ENCODE measurements around the gene GTPBP4. TPM values are rescaled to one million over a fixed set of nuclear protein-coding genes. Genes with fewer than 3 reads are reported as not detected.

GTPBP4 gene
- total RNA-seq, 1 experiment from 2014 or later = 142 TPM

GRCh38 chr10:980468-981093, 7.7 kb upstream of the GTPBP4 start:
- Mint-ChIP-seq H3K36me3 (ENCODE audit: insufficient read depth, unreplicated experiment) (peaks cover 12% of the 10 kb centered on the region), H3K27me3 (ENCODE audit: insufficient read depth, unreplicated experiment) (no peaks in the 10 kb centered on the region), H3K27ac (ENCODE audit: low read depth, unreplicated experiment) (no peak overlapping the region), H3K9me3 (ENCODE audit: unreplicated experiment) (peaks cover 12% of the 10 kb centered on the region), H3K4me1 (ENCODE audit: insufficient read depth, unreplicated experiment) (no peaks in the 10 kb centered on the region), H3K4me3 (ENCODE audit: unreplicated experiment) (no peak overlapping the region)
- intact Hi-C loops (cut with micrococcal nuclease) = no loop called here
- POLR2A ChIA-PET = interaction anchor here (0.6 to 1.0 kb wide), 2 partner anchors 12 to 55 kb away, joined by 3 to 4 read pairs; no protein-coding TSS in a partner anchor
- no TSS peak for BruUV-seq (replicated peaks)
- TF ChIP-seq, protein P1, sequence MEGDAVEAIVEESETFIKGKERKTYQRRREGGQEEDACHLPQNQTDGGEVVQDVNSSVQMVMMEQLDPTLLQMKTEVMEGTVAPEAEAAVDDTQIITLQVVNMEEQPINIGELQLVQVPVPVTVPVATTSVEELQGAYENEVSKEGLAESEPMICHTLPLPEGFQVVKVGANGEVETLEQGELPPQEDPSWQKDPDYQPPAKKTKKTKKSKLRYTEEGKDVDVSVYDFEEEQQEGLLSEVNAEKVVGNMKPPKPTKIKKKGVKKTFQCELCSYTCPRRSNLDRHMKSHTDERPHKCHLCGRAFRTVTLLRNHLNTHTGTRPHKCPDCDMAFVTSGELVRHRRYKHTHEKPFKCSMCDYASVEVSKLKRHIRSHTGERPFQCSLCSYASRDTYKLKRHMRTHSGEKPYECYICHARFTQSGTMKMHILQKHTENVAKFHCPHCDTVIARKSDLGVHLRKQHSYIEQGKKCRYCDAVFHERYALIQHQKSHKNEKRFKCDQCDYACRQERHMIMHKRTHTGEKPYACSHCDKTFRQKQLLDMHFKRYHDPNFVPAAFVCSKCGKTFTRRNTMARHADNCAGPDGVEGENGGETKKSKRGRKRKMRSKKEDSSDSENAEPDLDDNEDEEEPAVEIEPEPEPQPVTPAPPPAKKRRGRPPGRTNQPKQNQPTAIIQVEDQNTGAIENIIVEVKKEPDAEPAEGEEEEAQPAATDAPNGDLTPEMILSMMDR (IDR thresholded peaks at IDR 0.05; ENCODE audit: unreplicated experiment) = no peak
- DNase-seq (ENCODE audit: unreplicated experiment) = no peak
- CTCF ChIA-PET = no interaction called here

GRCh38 chr10:983401-983800, 4.8 kb upstream of the GTPBP4 start:
- Mint-ChIP-seq H3K27me3 (ENCODE audit: insufficient read depth, unreplicated experiment) (no peaks in the 10 kb centered on the region), H3K4me1 (ENCODE audit: insufficient read depth, unreplicated experiment) (peaks cover 9% of the 10 kb centered on the region), H3K36me3 (ENCODE audit: insufficient read depth, unreplicated experiment) (peaks cover 18% of the 10 kb centered on the region), H3K4me3 (ENCODE audit: unreplicated experiment) (no peak overlapping the region), H3K27ac (ENCODE audit: low read depth, unreplicated experiment) (no peak overlapping the region), H3K9me3 (ENCODE audit: unreplicated experiment) (peaks cover 11% of the 10 kb centered on the region)
- TF ChIP-seq, protein P1 (IDR thresholded peaks at IDR 0.05; ENCODE audit: unreplicated experiment) = no peak
- CTCF ChIA-PET = interaction anchor here (0.6 kb wide), 1 partner anchor 79 kb away, joined by 5 read pairs; no protein-coding TSS in a partner anchor
- no peak for DNase-seq (ENCODE audit: unreplicated experiment)
- no TSS peak for BruUV-seq (replicated peaks)
- intact Hi-C loops (cut with micrococcal nuclease) = no loop called here
- POLR2A ChIA-PET = interaction anchor here (0.9 to 1.7 kb wide), 2 partner anchors 52 to 65 kb away, joined by 3 to 4 read pairs; partner anchors contain the start of genes IDI1 and LARP4B

DNA sequence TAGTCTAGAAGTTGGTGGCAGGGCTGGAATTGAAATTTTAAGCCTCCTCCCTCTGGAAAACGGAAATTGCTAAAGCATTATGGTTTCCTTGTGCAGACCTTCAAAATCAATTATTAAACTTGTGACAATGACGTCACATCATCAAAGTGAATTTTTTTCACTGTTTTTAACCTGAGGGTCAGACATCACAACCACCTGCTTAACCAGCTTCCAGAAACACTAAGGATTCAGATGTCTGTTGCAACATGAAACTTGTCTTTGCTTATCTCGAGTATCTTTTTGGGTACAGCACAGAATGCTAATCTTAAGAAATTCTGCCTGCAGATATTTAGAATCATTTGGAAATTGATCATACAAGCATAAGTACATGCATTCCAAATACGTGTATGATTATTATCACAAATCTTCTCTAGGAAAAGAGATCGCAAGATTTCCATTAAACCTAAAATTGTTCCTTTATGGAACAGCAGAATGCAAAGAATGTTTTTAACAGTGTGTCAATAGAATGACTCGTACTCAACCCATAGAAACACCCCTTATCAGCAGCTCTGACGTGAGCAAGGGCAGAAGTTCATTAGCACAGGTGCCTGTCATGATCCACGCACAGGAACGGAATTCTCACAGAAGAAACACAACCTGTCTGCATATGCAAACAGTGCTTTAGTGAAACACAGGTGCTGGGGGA, 4.1 kb upstream of the GTPBP4 start:
- TF ChIP-seq, protein P1 (IDR thresholded peaks at IDR 0.05; ENCODE audit: unreplicated experiment) = no peak
- CTCF ChIA-PET = no interaction called here
- H3K4me3 Mint-ChIP-seq (ENCODE audit: unreplicated experiment) = no peak overlapping the region
- no TSS peak for BruUV-seq (replicated peaks)
- H3K36me3 Mint-ChIP-seq (ENCODE audit: insufficient read depth, unreplicated experiment) = peaks cover 16% of the 10 kb centered on the region
- peaks cover 9% of the 10 kb centered on the region for H3K4me1 Mint-ChIP-seq (ENCODE audit: insufficient read depth, unreplicated experiment)
- H3K27ac Mint-ChIP-seq (ENCODE audit: low read depth, unreplicated experiment) = no peak overlapping the region
- H3K9me3 Mint-ChIP-seq (ENCODE audit: unreplicated experiment) = peaks cover 4% of the 10 kb centered on the region
- no peaks in the 10 kb centered on the region for H3K27me3 Mint-ChIP-seq (ENCODE audit: insufficient read depth, unreplicated experiment)
- intact Hi-C loops (cut with micrococcal nuclease) = no loop called here
- no peak for DNase-seq (ENCODE audit: unreplicated experiment)
- POLR2A ChIA-PET = interaction anchor here (1.5 to 1.6 kb wide), 2 partner anchors 53 to 54 kb away, joined by 4 to 5 read pairs; partner anchors contain the start of gene LARP4B

- CTCF ChIA-PET = interaction anchor here (0.5 to 1.6 kb wide), 3 partner anchors 35 to 1873 kb away, joined by 3 to 4 read pairs (median 4); no protein-coding TSS in a partner anchor
- POLR2A ChIA-PET = interaction anchor here (0.8 to 6.3 kb wide), 4 partner anchors 22 to 67 kb away, joined by 3 to 170 read pairs (median 4); partner anchors contain the start of genes IDI1, LARP4B and WDR37
- Mint-ChIP-seq H3K4me3 (ENCODE audit: unreplicated experiment) (no peak overlapping the region), H3K36me3 (ENCODE audit: insufficient read depth, unreplicated experiment) (peaks cover 20% of the 10 kb centered on the region), H3K27me3 (ENCODE audit: insufficient read depth, unreplicated experiment) (no peaks in the 10 kb centered on the region), H3K4me1 (ENCODE audit: insufficient read depth, unreplicated experiment) (peaks cover 14% of the 10 kb centered on the region), H3K27ac (ENCODE audit: low read depth, unreplicated experiment) (no peak overlapping the region), H3K9me3 (ENCODE audit: unreplicated experiment) (no peaks in the 10 kb centered on the region)
- TF ChIP-seq, protein P1 (IDR thresholded peaks at IDR 0.05; ENCODE audit: unreplicated experiment) = no peak
- no peak for DNase-seq (ENCODE audit: unreplicated experiment)
- no TSS peak for BruUV-seq (replicated peaks)
- intact Hi-C loops (cut with micrococcal nuclease) = no loop called here
Observed at GRCh38 chr10:985361-985760, 2.9 kb upstream of the GTPBP4 start.
